GM18508 (cell line): ENCODE data around the gene CEP112.

Experiments used
- ATAC-seq: cut with Tn5 transposase; IDR thresholded peaks from one replicate; pipeline ENCODE4 v1.9.1; 2021; ENCODE audit warnings: moderate number of reproducible peaks; ENCODE audit not compliant: insufficient read depth, unreplicated experiment

Gene CEP112

DNA sequence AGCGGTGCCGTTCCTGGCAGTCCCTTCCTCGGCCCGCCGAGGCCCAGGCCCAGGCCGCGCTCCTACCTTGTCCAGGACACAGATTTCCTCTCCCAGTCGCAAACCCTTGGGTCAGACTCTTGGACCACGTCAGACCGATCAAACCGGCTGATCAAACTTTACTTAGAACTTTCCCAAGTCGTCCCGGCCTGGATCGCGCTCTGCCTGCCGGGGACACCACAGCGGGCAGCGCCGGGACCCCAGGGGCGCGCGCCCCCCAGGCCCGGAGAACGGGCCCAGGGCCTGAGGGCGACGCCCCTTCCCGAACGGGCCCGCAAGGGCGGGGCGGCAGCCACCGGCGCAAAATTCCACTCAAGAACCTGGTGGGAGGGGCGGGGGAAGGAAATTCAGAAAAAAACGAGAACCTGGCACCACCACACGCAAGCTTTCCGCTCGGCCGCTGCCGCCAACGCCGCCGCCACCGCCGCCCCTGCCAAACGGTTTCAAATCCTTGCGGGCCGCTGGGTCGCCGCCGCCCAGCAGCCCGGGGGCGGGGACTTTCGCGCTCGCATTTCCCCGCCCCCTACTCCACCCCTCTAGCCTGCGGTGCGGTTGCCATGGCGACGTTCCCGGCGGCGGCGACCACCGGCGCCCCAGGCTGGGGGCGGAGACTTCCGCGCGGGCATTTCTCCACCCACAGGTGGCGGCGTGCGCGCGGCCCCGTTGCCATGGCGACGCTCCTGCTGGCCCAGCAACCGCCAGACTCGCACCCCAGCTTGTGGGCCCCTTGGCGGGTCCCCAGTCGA, at the start of gene CEP112:
TSS of gene CEP112 (minus strand) at position 541 of the 785 bp plus-strand sequence.
- no peak for ATAC-seq

DNA sequence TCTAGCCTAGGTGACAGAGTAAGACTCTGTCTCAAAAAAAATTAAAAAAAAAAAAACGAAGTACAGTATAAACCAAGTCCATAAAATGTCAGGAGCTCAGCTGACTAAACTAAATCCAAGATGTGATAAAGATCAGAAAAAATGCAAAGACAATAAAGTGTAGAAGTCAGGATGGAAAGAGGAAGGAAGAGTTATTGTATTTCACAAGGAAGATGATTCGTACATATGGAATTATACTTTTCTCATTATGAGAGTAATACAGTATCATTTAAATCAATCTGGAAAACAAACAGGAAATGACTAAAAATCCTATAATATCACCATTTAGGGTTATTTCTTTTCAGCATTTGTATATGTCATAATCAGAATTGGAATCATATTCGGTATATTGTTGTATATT, 48.7 kb upstream of the CEP112 start:
- ATAC-seq = no peak

DNA sequence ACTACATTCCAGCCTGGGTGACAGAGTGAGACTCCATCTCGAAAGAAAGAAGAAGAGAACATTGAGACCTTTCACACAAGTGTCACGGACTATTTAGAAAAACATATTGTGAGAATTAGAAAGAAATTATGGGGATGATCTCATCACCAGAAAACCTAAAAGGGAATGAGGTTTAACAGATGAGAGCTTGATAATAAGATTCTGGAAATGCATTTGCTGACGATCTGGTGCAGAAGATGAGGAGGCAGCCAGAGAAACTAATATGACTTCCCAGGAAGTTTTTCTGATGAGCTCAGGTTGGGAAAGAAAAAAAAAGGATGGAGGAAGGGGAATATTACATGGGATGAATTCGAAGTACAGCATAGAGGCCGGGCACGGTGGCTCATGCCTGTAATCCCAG, 48.1 kb upstream of the CEP112 start:
- no peak for ATAC-seq

DNA sequence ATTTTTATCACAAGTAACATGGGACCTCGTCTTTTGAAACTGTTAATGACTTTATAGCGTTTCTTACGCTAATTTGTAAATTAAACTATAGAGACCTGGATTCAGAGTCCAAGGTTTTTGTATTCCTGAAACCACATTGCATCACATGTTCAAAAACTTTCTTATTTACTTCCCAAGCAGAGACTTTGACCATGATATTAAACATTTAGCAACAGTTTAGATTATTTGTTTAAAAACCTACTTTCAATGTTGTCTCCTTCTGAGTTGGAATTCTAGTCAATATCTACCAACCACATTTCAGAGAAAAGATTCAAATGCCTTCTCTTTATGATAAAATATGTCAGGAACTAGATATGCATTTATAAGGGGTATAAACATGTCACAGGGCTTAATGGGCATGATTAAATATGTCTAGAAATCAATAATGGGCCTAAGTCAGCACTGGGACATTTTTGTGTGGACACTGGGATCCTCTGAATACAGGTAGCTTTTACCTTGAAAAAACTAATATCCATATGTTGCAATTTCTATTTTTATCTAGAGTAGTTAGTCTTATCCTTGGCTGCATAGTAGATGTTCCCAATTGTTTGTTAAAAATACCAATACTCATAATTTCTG, 43.6 kb upstream of the CEP112 start:
- no peak for ATAC-seq

DNA sequence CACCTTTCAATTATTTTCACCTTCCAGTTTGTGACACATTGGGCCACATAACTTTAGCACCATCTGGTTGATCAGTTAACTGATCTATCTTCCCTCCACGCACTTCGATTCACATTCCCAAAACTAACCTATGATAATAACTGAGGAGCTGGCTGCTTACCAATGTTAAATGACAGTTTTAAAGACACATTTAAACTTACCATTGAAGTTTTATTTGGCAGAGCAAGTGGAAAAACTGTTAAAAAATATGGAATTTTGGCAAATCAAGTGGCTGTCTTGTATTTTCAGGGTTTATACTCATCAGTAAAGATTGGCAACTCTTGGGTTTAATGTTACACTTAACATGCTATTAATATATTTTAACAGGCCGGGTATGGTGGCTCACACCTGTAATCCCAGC, 42.7 kb upstream of the CEP112 start:
- ATAC-seq = no peak

DNA sequence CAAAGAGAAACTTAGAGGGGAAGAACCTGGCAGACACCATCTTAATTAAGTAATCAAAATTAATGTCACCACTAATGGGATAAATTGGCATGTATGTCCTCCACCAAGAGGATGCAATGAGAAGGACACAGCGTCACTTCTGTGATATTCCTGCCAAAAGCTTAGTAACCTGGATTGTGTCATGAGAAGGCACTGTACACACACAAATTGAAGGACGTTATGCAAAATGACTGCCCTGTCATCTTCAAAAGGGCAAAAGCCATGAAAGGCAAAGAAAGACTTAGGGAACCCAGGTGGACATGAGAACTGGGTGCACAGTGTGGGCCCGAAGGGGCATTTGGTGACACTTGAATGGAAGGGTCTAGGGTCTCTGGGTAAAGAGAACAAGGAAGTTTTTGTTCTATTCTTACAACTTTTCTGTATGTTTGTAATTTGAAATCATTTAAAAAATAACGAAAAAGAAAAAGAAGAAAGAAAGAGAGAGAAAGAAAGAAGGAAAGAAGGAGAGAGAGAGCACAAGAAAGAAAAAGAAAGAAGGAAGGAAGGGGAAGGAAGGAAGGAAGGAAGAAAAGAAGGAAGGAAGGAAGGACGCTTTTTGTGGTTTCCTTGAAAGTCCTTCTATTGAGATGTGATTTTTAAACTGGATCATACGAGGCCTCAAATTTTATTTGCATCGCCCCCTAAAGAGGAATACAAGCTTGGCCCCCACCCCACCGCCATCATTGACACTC, 41.3 kb upstream of the CEP112 start:
- ATAC-seq = no peak

DNA sequence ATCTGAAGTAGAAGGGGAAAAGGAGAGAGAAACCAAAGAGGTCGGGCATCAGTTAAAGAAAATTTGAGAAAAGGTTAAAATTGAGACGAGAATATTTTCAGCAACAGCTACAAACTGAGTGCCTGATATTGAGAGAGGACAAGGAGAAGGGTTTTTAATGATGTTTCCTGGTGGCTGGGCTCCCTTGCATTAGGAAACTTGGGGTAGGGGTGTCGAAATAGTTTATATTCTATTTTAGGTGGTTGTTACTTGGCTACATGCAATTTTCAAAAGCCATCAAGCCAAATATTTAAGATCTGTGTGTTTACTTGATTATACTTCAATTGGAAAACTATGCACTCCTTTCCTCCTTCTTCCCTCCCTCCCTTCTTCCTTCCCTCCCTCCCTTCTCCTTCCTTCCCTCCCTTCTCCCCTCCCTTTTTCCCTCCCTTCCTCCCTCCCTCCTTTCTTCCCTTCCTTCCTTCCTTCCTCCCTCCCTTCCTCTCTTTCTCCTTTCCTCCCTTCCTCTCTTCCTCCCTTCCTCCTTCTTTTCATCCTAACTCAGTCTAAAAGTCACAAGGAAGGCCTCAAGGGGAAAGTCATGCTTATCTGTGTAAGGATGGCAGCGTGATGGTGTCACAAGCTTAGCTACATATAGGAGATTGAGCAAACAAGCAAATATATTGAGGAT, 39.1 kb upstream of the CEP112 start:
- no peak for ATAC-seq

DNA sequence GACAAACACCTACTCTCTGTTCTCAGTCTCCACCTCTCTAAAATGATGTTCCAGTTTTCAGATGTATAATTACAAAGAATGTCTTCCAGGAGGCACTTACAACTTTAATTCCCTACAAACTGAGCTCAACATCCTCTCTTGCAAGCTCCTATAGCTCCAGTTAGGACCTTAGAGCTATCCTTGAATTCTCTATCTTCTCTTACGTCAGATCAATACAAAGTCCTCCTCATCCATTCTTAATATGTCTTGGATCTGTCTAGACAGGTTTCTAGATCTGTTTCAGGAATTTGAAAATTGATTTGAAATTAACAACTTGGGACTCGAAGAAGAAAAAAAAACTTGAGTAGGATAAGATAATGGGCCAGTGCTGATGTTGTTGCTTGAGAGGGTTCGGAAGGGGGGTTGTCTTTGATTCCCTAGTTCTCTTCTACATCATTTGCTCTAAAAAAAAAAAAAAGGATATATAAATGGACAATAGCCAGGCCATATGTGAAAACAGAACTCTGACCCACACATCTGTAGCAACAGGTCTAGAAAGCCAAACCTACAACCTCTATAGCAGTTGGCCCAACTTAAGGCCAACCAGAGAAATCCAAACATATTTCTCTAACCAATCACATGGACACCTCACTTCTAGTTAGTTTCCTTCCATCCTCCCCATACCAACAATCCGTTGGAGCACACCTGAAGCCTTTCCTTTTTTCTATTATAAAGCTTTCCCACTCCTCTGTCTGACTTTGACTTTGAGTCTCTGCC, 38.0 kb upstream of the CEP112 start:
- ATAC-seq = no peak

DNA sequence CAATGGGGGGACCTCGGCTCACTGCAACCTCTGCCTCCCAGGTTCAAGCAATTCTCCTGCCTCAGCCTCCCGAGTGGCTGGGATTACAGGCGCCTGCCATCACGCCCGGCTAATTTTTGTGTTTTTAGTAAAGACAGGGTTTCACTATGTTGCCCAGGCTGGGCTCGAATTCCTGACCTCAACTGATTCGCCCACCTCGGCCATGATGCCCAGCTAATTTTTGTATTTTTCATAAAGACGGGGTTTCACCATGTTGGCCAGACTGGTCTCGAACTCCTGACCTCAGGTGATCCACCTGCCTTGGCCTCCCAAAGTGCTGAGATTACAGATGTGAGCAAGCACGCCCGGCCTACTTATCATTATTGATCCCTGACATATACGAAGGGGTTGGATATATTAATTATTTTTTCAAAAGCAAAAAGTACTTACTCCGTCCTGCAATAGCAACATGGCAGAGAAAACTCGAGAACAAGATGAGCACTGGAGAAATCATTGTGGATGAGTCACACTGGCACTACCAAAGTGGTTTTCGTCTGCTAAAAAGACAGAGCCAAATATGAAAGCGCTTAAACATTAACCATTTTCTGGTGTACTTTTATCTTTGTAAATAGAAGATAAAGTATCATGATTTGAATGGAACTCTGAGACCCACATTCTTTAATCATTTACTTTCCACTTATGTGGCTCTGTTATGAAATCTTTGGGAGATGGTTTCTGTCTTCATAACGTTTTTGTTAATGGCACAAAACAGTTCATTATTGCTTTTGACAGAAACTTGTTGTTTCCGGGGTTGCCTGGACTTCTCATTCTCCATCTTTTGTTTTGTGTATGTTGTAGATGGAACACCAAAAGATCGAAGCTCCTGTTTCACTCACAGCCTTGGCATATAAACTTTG, 37.2 kb upstream of the CEP112 start, which contains the start of gene APOH:
TSS of gene APOH (minus strand) at position 529 of the 896 bp plus-strand sequence. CDS start at position 493, 36 bp downstream.
- ATAC-seq = no peak

DNA sequence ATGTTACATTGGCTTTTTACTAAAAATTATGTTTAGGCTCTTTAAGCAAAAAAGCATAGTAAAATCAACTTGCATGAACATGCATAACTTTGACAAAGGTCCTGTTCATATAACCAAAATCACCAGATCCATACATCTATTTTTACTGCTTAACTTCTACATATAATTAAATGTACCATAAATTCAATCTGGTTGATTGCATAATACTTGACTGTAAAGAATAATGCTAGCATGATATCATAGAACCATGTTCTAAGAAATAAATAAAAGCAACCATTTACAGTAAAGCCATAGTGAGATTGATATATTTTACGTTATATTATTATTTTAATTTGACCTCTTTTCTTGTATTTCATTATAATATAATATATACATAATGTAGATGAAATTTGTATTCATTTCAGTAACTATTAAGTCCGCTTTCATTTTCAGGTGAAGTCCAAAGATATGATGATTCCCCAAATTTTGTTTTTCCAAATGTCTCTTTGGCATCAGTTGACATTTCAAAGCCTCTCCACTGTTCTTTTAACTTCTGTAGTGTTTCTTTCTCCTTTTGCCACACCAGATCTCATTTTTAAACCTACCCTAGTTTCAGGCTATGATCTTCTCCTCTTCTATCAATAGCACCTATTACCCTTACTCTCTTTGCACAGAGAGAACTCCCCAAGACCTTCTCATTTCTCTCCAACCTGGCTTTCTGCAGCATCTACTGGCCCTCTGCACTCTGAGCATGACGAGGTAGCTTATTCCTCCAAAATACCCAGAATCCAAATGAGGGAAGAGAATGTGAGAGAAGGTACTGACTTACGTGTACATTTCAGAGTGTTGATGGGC, 35.5 kb upstream of the CEP112 start:
- ATAC-seq = no peak

DNA sequence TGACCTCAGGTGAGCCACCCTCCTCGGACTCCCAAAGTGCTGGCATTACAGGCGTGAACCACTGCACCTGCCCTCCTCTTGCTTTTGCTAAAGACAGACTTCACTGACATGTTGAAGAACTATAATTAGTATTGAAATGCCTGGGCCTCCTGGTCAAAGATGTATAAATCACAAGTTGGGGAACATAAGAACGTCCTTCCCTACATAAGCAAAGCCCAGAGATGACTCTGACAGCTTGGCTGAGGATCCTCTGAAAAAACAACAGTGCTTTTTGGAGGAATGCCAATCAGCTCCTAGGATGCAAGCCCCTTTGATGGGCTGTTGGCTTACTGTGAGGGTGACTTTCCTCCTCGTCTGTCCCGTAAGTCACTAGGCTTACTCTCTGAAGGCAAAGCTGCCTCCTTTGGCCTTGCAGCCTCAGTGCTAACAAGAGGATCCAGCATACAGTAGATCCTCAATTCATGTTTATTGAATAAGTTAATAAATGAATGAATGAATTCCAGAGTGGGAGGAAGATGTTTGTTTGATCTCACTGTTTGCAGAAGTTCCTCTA, 30.9 kb upstream of the CEP112 start:
- no peak for ATAC-seq

DNA sequence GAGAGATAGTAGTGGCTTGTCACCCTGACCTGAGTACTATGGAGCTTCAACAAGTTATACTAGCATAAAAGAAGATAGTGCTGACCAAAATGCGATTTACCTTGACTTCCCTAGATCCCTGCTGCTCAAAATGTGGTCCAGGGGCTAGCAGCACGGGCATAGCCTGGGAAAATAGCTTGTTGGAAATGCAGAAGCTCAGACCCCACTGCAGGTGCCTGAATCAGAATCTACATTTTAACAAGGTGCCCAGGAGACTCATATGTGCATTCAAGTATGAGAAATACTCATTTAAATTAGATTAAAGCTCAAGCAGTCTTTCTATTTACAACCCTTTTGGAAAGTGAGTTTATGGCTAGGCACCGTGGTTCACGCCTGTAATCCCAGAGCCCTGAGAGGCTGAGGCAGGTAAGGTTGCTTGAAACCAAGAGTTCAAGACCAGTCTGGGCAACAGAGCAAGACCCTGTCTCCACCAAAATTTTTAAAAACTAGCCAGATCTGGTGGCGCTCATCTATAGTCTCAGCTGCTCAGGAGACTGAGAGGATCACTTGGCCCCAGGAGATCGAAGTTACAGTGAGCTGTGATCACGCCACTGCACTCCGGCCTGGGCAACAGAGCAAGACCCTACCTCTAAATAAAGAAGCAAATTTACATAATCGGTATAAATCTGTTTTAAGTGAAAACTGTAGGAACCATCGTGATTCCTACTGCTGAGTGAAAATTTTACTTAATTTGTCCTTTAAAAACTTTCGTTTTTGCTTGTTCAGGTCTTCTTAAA, 30.0 kb upstream of the CEP112 start:
- no peak for ATAC-seq

DNA sequence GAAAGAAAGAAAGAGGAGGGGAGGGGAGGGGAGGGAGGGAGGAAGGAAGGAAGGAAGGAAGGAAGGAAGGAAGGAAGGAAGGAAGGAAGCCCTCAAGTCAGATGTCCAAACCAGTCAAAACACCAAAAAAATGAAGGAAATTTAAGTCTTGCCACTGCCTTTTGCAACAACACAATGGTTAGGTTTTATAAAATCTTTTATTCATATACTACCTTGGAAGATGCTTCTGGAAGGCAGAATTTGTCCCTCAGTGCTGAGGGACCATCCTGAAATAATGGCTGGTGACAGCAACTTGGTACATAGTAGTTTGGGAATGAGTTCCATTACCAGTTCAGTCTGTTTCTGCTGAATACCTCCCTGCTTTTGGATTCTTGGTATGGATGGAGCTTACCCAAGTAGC, 29.4 kb upstream of the CEP112 start:
- ATAC-seq = no peak

DNA sequence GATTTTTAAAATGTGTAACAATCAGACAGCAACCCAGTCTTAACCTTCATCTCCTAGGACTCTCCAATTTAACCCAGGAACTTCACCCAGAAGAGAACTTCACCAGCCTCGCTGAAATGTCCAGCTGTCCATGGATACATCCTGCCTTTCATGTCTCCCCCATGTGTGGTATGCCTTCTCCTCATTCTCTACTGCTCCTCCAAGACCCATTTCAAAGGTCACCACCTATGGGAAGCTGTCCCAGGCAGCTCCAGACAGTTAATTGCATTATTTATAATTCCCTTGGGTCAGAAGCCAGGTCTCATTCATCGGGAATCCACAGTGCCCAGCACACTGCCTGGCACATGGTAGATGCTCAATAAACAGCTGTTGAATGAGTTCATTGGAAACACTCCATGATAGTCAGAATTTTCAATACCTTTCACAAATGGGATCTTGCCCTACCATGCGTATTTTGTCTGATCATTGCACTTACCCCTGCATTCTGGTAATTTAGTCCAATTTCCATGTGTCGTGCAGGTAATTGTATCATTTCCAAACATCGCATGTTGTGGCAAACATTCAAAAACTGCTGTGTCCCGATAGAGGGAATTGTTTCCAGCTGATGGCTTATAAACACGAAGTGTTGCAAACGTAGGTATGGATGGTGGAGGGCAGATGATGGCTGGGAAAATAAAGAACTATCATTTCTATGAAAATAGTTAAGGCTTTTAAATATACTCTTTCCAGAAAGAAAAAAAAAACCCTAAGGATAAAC, 28.3 kb upstream of the CEP112 start:
- no peak for ATAC-seq

DNA sequence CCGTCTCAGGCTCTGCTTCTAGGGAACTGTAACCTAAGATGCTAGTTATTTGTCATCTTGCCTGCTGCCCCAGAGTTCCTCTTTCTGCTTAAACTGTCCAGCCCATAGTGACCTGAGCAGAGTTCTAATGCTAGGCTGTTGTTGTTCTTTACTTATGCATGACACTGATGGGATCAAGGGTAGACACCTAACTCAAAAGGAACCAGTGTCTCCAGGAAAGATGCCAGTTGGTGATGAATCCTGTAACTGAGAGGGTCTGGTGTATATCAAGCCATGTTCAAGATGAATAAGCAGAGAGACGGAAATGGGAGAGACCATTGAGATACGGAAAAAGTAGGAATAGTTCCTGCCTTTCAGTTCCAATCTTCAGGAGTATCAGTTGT, 23.6 kb upstream of the CEP112 start:
- no peak for ATAC-seq

DNA sequence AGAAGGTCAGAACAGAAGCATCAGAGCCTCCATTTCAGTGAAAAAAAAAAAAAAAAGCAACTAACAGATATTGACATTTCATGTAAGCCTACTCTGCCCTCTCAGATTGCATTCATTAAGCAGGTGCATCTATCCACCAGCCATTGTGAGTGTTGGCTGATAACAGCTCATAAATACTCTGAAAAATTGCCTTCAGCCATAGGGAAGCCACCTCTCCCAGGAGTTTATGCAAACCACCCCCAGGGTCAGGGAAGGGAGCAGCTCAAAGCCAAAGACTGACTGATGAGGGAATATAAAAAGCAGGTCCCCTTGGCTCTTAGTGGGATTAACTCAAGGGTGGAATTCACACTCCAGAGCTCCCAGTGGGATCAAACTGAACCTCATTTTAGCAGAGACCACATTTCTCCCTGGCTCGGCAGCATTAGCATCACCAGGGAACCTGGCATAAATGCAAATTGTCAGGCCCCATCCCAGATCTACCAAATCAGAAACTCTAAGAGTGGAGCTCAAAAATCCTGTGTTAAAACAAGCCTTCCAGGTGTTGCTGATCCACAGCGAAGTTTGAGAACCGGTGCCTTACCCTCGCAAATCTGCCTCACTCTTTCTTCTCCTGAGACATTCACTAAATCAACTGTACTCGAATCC, 23.1 kb upstream of the CEP112 start:
- ATAC-seq = no peak
